CD14-positive monocyte (primary cell): ENCODE data around the gene RBL1. TPM values are rescaled to one million over a fixed set of nuclear protein-coding genes. Genes with fewer than 3 reads are reported as not detected.
A peak's percentile ranks its signal among the peaks of the same experiment; 100 is the strongest.
"Not testable (repeated sequence)": the region's sequence is repeated elsewhere in the genome, so short reads cannot be mapped to it uniquely, and the experiment has no call there.

Experiments
- DNase-seq, 3 donors: peaks; one replicate each; pipeline ENCODE4 v3.0.0-alpha.2; 2011 to 2022
- H2AFZ ChIP-seq: 2 replicates; pipeline ENCODE4 v1.6.0; 2012; ENCODE audit warnings: mild to moderate bottlenecking, low read depth, low read length, inconsistent platforms; ENCODE audit not compliant: insufficient read depth, poor library complexity, severe bottlenecking
- H3K27ac ChIP-seq, 2 donors: 1 replicate in 1 of 2; 2 replicates in 1 of 2; pipeline ENCODE4 v1.5.1; 2012 to 2013; ENCODE audit warnings: low read length in 2 of 2, control low read depth in 1 of 2, inconsistent platforms in 1 of 2, low read depth in 1 of 2, mild to moderate bottlenecking in 1 of 2
- H3K27me3 ChIP-seq, 2 donors: one replicate each; pipeline versions ENCODE4 v1.6.0 to v1.6.1; 2011 to 2013; ENCODE audit warnings: low read length in 2 of 2; ENCODE audit not compliant: control insufficient read depth in 2 of 2, insufficient read depth in 2 of 2
- H3K36me3 ChIP-seq, 2 donors: replicated peaks in 1 of 2; 1 replicate in 1 of 2; 2 replicates in 1 of 2; pipeline versions ENCODE4 v1.5.1 to v1.6.1; 2012 to 2013; ENCODE audit warnings: low read length in 2 of 2, control low read depth in 1 of 2, inconsistent platforms in 1 of 2, mild to moderate bottlenecking in 1 of 2; ENCODE audit not compliant: insufficient read depth in 2 of 2, control insufficient read depth in 1 of 2
- H3K4me1 ChIP-seq, 2 donors: 1 replicate in 1 of 2; 2 replicates in 1 of 2; pipeline versions ENCODE4 v1.5.1 to v1.6.1; 2012 to 2013; ENCODE audit warnings: low read length in 2 of 2, control low read depth in 1 of 2, inconsistent platforms in 1 of 2, mild to moderate bottlenecking in 1 of 2, moderate library complexity in 1 of 2; ENCODE audit not compliant: insufficient read depth in 2 of 2, control insufficient read depth in 1 of 2
- H3K4me2 ChIP-seq: replicated peaks from 2 replicates; pipeline ENCODE3; 2012; ENCODE audit warnings: low read length, moderate library complexity, mild to moderate bottlenecking; ENCODE audit not compliant: poor library complexity, severe bottlenecking; ENCODE audit errors: extremely low read depth
- H3K4me3 ChIP-seq, 3 experiments: fragments of 200-600 bp in 1 of 3; sonication (generic) in 1 of 3; replicated peaks in 1 of 3; 1 replicate in 2 of 3; 2 replicates in 1 of 3; pipeline ENCODE4 v1.5.1; 2011 to 2013; ENCODE audit warnings: low read length in 3 of 3, mild to moderate bottlenecking in 3 of 3, control low read depth in 2 of 3, low read depth in 2 of 3, inconsistent platforms in 1 of 3, moderate library complexity in 1 of 3
- H3K79me2 ChIP-seq: 2 replicates; pipeline ENCODE4 v1.6.0; 2012; ENCODE audit warnings: mild to moderate bottlenecking, control low read depth, inconsistent platforms, low read length, moderate library complexity; ENCODE audit not compliant: insufficient read depth
- H3K9ac ChIP-seq: 2 replicates; pipeline ENCODE4 v1.6.0; 2017; ENCODE audit warnings: low read length, mild to moderate bottlenecking; ENCODE audit not compliant: insufficient read depth, poor library complexity, severe bottlenecking
- H3K9me3 ChIP-seq, 2 donors: replicated peaks in 1 of 2; 1 replicate in 1 of 2; 2 replicates in 1 of 2; pipeline versions ENCODE4 v1.5.1 to v1.6.1; 2012 to 2013; ENCODE audit warnings: low read length in 2 of 2, control low read depth in 1 of 2; ENCODE audit not compliant: control insufficient read depth in 1 of 2, insufficient read depth in 1 of 2
- H4K20me1 ChIP-seq: 2 replicates; pipeline ENCODE4 v1.6.0; 2012; ENCODE audit warnings: mild to moderate bottlenecking, low read length, control low read depth, moderate library complexity; ENCODE audit not compliant: insufficient read depth
- H3K27ac Mint-ChIP-seq, 7 donors: one replicate each; pipeline ENCODE4 v1.8.0; 2020; ENCODE audit warnings: mild to moderate bottlenecking in 7 of 7, mixed read lengths in 7 of 7, moderate library complexity in 6 of 7, inconsistent platforms in 2 of 7
- H3K27me3 Mint-ChIP-seq, 3 donors: one replicate each; pipeline ENCODE4 v1.8.0; 2021 to 2022; ENCODE audit warnings: low read depth in 3 of 3, mild to moderate bottlenecking in 3 of 3, mixed read lengths in 3 of 3, moderate library complexity in 3 of 3, inconsistent platforms in 1 of 3
- H3K36me3 Mint-ChIP-seq, 2 donors: one replicate each; pipeline ENCODE4 v1.8.0; 2020; ENCODE audit warnings: mixed read lengths in 2 of 2, inconsistent platforms in 1 of 2, mild to moderate bottlenecking in 1 of 2
- H3K4me1 Mint-ChIP-seq: one replicate; pipeline ENCODE4 v1.8.0; 2020; ENCODE audit warnings: mild to moderate bottlenecking, mixed read lengths
- H3K4me3 Mint-ChIP-seq, 2 donors: one replicate each; pipeline ENCODE4 v1.8.0; 2020; ENCODE audit warnings: mild to moderate bottlenecking in 2 of 2, mixed read lengths in 2 of 2, moderate library complexity in 1 of 2
- H3K9me3 Mint-ChIP-seq, 7 donors: one replicate each; pipeline ENCODE4 v1.8.0; 2020 to 2022; ENCODE audit warnings: mixed read lengths in 7 of 7, mild to moderate bottlenecking in 6 of 7, moderate library complexity in 6 of 7, inconsistent platforms in 2 of 7
- WGBS: methylation state at CpG from one replicate; pipeline ENCODE4 v1.1.5; 2013; ENCODE audit warnings: missing lambda C conversion rate; ENCODE audit not compliant: insufficient coverage; 5-methylcytosine and 5-hydroxymethylcytosine counted together
- intact Hi-C, 2 donors: fragments of 100-400 bp; cut with micrococcal nuclease; formaldehyde crosslinking; loops; one replicate each; pipeline versions ENCODE4 v1.15.0 to v1.15.1; 2023
- polyA plus RNA-seq, 3 donors: library from polyadenylated mRNA; depleted of rRNA in 1 of 3; unstranded in 2 of 3; stranded (reverse) in 1 of 3; fragments of 300-500 nt in 2 of 3; fragments of >200 nt in 1 of 3; fragmentation: Illumina TruSeq in 2 of 3; gene quantifications; 1 replicate in 2 of 3; 2 replicates in 1 of 3; pipeline ENCODE4 v1.2.3, GENCODE V29; 2012 to 2021
- TF ChIP-seq, protein P1 (sequence below): fragments of 200-600 bp; IDR thresholded peaks from one replicate; pipeline ENCODE4 v1.8.0; 2022; ENCODE audit warnings: antibody characterized with exemption, mild to moderate bottlenecking

The RBL1 gene
- polyA plus RNA-seq, 3 donors, result 1.5 to 3.7 (median 2.4) TPM

DNA sequence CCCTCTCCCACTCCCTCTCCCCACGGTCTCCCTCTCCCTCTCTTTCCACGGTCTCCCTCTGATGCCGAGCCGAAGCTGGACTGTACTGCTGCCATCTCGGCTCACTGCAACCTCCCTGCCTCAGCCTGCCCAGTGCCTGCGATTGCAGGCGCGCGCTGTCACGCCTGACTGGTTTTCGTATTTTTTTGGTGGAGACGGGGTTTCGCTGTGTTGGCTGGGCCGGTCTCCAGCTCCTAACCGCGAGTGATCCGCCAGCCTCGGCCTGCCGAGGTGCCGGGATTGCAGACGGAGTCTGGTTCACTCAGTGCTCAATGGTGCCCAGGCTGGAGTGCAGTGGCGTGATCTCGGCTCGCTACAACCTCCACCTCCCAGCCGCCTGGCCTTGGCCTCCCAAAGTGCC, 83.9 kb downstream of the RBL1 start:
- H3K9me3 Mint-ChIP-seq, H3K27me3 Mint-ChIP-seq, H3K27me3 ChIP-seq, H4K20me1 ChIP-seq, H3K4me2 ChIP-seq, H3K4me3 ChIP-seq, DNase-seq, H2AFZ ChIP-seq, H3K4me3 Mint-ChIP-seq, intact Hi-C loops, H3K9ac ChIP-seq, H3K27ac ChIP-seq, H3K9me3 ChIP-seq: not testable (repeated sequence)
- H3K36me3 ChIP-seq, result peaks cover 0 to 17% of the 10 kb centered on the region in 2 donors
- H3K4me1 ChIP-seq, result peaks cover 42 to 48% of the 10 kb centered on the region in 2 donors
- H3K4me1 Mint-ChIP-seq, result peaks cover 36% of the 10 kb centered on the region
- peak overlapping the region in 5 of 7 donors; percentile 20 to 80 (median 38) for H3K27ac Mint-ChIP-seq
- peaks cover 24% of the 10 kb centered on the region for H3K79me2 ChIP-seq
- 97% methylated on average over 20 of the region's 25 CpGs for WGBS
- peaks cover 5 to 26% of the 10 kb centered on the region in 2 donors for H3K36me3 Mint-ChIP-seq

DNA sequence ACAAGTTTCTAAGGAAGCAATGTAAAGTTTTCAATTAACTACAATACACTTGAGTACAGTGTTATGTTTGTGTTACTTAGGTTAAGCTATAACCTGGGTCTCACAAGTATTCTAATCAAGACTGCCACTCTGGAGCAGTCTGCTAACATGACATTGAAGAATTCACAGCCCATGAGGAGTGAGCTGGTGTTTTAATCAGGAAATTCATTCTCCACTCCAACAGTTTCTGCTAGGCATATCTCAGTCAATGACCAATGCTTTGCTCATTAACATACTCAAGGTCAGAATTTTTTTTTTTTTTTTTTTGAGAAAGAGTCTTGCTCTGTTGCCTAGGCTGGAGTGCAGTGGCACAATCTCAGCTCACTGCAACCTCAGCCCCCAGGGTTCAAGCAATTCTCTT, 84.7 kb downstream of the RBL1 start:
- no peaks in the 10 kb centered on the region for H3K27me3 Mint-ChIP-seq
- H3K4me3 Mint-ChIP-seq, result no peak overlapping the region
- Histone ChIP-seq H3K79me2 (peaks cover 30% of the 10 kb centered on the region), H4K20me1 (no peaks in the 10 kb centered on the region), H3K4me1 (peaks cover 49 to 55% of the 10 kb centered on the region in 2 donors), H3K9me3 (no peaks in the 10 kb centered on the region), H3K27ac (peak overlapping the region in 1 of 2 donors; percentile 49), H2AFZ (no peak overlapping the region), H3K27me3 (no peaks in the 10 kb centered on the region), H3K4me2 (no peak overlapping the region), H3K4me3 (no peak overlapping the region), H3K9ac (no peak overlapping the region), H3K36me3 (peaks cover 0 to 12% of the 10 kb centered on the region in 2 donors)
- no peaks in the 10 kb centered on the region for H3K9me3 Mint-ChIP-seq
- peaks cover 40% of the 10 kb centered on the region for H3K4me1 Mint-ChIP-seq
- peaks cover 2 to 22% of the 10 kb centered on the region in 2 donors for H3K36me3 Mint-ChIP-seq
- H3K27ac Mint-ChIP-seq, result peak overlapping the region in 4 of 7 donors; percentile 35 to 80 (median 64)
- no peak for DNase-seq
- TF ChIP-seq, protein P1, sequence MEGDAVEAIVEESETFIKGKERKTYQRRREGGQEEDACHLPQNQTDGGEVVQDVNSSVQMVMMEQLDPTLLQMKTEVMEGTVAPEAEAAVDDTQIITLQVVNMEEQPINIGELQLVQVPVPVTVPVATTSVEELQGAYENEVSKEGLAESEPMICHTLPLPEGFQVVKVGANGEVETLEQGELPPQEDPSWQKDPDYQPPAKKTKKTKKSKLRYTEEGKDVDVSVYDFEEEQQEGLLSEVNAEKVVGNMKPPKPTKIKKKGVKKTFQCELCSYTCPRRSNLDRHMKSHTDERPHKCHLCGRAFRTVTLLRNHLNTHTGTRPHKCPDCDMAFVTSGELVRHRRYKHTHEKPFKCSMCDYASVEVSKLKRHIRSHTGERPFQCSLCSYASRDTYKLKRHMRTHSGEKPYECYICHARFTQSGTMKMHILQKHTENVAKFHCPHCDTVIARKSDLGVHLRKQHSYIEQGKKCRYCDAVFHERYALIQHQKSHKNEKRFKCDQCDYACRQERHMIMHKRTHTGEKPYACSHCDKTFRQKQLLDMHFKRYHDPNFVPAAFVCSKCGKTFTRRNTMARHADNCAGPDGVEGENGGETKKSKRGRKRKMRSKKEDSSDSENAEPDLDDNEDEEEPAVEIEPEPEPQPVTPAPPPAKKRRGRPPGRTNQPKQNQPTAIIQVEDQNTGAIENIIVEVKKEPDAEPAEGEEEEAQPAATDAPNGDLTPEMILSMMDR, result no peak
- intact Hi-C loops, result no loop called here
